ENCODE data around the gene PEX14. TPM values are rescaled to one million over a fixed set of nuclear protein-coding genes. Genes with fewer than 3 reads are reported as not detected.
A peak's percentile ranks its signal among the peaks of the same experiment; 100 is the strongest.

Gene PEX14
- total RNA-seq, 1 experiment from 2014 or later: 21.5 TPM

DNA sequence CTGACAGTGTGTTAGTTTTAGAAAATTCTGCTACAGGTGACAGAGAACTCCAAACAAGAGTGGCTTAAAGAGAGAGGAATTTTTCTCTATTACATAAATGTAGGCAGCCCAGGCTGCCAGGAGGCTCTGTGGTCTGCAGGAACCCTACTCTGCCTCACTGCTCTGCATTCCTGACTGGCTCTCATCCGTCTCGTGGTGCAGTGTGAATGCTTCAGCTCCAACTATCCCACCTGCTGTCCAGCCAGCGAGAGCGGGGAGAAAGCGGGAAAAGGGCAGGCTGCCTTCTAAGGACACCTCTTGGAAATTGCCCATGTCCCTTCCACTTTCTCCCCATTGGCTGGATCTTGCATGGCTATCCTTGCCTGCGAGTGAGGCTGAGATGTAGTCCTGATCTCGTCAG is 131.3 kb downstream of the PEX14 start:
- no peaks in the 10 kb centered on the region for H3K9me3 ChIP-seq
- H3K36me3 ChIP-seq: peaks cover 10% of the 10 kb centered on the region
- H3K27me3 ChIP-seq: no peaks in the 10 kb centered on the region
- DNase-seq: no peak
- H3K4me3 ChIP-seq: no peak overlapping the region

DNA sequence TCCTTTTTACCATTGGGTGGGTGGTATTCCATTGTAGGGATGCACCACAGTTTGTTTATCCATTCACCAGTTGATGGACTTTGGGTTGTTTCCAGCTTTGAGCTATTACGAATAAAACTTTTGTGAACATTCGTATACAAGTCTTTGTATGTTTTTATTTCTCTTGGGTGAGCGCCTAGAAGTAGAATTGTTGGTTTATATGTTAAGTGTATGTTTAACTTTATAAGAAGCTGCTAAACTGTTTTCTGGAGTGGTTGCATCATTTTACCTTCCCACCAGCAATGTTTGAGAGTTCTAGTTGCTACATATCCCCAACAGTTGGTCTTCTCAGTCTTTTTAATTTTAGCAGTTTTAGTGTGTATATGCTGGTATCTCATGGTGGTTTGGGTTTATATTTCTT is 132.5 kb downstream of the PEX14 start:
- H3K9me3 ChIP-seq: no peaks in the 10 kb centered on the region
- H3K36me3 ChIP-seq: peaks cover 4% of the 10 kb centered on the region
- H3K4me3 ChIP-seq: no peak overlapping the region
- H3K27me3 ChIP-seq: no peaks in the 10 kb centered on the region
- no peak for DNase-seq

DNA sequence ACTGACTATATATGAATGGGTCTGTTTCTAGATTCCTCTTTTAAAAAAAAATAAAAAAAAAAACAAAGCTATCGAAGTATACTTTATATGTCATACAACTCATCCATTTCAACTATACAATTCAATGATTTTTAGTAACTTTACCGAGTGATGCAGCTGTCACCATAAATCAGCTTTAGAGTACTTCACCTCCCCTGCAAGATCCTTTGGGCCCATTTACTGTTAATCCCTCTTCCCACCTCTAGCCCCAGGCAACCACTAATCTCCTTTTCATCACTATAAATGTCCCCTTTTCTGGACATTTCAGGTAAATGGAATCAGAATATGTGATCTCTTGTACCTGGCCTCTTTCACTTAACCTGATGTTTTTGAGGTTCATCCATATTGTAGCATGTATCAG is 133.9 kb downstream of the PEX14 start:
- Histone ChIP-seq H3K9me3 (no peaks in the 10 kb centered on the region), H3K4me3 (no peak overlapping the region), H3K27me3 (no peaks in the 10 kb centered on the region), H3K36me3 (peaks cover 9% of the 10 kb centered on the region)
- DNase-seq: no peak

DNA sequence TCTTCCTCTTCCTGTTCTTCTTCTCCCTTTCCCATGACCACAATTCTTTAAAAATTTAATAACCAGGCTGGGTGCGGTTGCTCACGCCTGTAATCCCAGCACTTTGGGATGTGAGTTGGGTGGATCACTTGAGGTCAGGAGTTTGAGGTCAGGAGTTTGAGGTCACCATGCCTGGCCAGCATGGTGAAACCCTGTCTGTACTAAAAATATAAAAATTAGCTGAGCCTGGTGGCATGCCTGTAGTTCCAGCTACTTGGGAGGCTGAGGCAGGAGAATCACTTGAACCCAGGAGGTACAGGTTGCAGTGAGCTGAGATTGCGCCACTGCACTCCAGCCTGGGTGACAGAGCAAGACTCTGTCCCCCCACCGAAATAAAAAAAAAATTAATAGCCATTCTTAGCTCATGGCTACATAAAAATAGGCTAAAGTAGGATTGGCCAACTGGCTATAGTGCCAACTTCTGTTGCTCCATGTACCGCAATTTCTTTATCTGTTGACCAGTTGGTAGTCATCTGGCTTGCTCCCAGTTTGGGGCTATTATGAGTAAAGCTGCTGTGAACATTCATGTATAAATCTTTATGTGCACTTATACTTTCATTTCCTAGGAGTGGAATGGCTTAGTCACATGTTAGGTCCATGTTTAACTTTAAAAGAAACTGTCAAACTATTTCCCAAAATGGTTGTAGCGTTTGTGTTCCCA is 136.3 kb downstream of the PEX14 start:
- Histone ChIP-seq H3K27me3 (no peaks in the 10 kb centered on the region), H3K9me3 (no peaks in the 10 kb centered on the region), H3K36me3 (peaks cover 9% of the 10 kb centered on the region), H3K4me3 (no peak overlapping the region)
- peak; percentile 86 for DNase-seq

DNA sequence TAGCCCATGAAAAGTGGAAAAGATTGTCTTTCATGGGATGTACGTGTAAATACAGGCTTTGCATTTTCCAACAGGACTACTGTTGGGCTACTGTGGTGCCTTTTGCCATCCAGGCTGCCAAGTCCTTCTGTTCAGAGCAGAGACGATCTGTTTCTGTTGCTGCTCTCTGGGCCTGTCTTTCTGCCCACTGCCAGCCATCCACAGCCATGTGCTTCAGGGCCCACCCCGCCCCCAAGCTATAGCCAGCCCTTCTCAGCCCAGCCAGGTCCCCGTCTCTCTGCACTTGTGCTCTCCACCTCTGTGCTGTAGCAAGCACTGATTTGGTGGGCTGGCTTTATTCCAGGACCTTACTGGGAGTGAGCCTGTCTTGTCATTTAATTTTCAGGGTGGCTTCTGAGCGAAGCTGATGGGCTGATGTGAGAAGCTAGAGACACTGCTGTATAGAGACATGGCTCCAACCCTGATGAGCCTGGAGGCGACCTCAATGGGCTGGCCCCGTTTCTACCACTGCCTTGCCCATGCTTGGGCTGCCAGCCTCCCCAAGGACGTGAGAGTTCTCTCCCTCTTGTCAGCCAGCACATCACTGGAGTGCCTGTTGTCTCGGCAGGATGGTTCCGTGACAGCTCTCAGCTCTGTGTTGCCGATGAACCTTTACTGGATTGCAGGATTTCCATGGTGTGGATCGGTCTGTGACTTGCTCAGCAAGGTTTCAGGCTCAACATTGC is 137.8 kb downstream of the PEX14 start:
- Histone ChIP-seq H3K4me3 (no peak overlapping the region), H3K36me3 (peaks cover 9% of the 10 kb centered on the region), H3K9me3 (no peaks in the 10 kb centered on the region), H3K27me3 (no peaks in the 10 kb centered on the region)
- DNase-seq: no peak

DNA sequence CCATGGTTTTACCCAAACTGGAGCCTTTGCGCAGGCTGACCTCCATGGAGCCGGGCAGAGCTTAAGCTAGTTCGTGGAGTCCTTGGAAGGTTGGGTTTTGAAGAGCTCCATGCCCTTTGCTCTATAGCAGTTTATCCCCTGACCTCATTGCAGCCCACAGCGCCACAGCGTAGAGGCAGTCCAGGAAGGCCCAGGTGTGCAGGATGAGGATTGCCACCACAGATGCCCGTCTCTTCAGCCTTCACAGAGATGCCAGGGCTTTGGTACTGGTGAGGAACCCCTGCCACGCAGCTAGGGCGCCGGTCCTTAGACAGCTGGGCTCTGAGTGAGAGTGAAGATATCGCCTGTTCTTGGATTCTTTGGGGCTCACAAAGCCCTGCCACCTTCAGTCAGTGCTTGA is 138.6 kb downstream of the PEX14 start:
- H3K27me3 ChIP-seq: no peaks in the 10 kb centered on the region
- DNase-seq: no peak
- H3K9me3 ChIP-seq: no peaks in the 10 kb centered on the region

DNA sequence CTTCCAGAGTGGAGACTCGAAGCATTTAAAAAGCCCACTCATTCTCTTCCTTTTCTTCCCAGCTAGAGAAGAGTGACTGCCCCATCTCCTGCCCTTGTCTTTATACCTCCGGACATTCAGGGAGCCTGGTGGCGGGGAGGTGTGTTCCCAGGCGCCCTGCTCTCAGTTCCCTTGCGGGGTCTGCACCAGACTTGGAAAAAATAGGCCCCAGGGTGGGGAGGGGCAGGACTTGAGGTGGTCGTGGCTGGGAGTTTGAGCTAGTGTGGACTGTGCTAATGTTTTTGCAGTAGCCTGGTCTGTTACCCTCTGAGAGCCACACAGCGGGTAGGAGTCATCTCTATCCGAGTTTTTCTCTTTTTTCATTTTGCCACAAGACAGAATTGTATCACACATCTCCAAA is 139.1 kb downstream of the PEX14 start:
- Histone ChIP-seq H3K9me3 (no peaks in the 10 kb centered on the region), H3K4me3 (no peak overlapping the region), H3K36me3 (peaks cover 9% of the 10 kb centered on the region), H3K27me3 (no peaks in the 10 kb centered on the region)
- no peak for DNase-seq

More for the DNA sequence above, 138.6 kb downstream of the PEX14 start:
- Histone ChIP-seq H3K4me3 (no peak overlapping the region), H3K36me3 (peaks cover 9% of the 10 kb centered on the region)

DNA sequence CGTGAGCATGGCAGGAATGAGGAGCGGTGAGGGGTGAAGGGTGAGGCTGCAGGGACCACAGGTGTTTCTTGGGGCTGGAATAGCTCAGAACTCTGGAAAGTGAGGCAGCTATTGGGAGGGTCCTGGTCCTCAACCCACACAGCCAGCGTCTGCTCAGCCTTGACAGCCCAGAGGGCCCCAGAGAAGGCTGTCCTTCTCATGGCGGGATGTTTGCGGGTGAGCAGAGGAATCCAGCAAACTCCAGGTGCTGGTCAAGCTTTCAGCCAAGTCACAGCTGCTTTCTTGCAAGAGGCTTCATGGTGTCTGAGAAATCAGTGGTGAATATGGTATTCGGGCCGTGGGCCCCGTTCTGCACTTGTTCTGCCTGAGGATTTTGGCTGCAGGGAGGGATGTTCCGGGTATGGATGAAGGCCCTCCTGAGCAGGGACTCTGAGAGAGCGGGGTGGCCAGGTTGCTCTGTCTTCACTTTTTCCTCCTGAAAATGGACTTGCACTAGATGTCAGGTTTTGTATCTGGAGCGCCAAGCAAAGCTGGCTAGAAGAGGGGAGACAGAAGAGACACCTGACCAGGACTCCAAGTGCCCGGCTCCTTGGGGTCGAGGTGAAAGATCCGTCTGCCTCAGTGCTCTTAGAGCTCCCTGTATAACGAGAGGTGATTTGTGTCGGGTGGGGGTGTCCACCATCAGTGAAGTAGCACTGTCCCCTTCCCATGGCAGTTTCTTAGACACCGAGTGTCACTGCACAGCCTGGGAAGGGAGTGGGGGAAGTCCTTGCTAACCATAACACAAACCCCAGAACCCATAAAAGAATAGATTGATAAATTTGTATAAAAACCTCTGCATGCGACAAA is 139.9 kb downstream of the PEX14 start:
- H3K9me3 ChIP-seq: no peaks in the 10 kb centered on the region
- DNase-seq: no peak
- H3K4me3 ChIP-seq: no peak overlapping the region

DNA sequence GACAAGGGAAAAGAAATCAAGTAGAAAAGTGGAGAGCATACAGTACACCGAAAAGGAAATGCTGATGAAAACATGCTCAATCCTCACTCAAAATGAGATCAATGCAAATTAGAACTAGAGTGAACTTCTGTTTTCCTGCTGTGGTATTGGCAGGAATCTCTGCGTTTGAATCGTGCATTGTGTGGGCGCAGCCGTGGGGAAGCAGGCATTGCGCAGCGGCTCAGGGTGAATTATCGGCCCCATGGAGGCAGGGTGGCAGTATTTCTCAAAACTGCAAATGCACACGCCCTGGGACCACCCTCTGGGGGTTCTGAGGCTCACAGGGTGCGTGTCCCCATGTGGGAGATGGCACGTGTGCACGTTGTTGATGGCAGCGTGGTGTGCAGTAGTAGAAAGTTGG is 140.6 kb downstream of the PEX14 start:
- no peak for DNase-seq
- H3K9me3 ChIP-seq: no peaks in the 10 kb centered on the region
- no peaks in the 10 kb centered on the region for H3K27me3 ChIP-seq

More for the DNA sequence above, 139.9 kb downstream of the PEX14 start:
- Histone ChIP-seq H3K36me3 (peaks cover 5% of the 10 kb centered on the region; the same call in 1 of the 2 replicates), H3K27me3 (no peaks in the 10 kb centered on the region)

DNA sequence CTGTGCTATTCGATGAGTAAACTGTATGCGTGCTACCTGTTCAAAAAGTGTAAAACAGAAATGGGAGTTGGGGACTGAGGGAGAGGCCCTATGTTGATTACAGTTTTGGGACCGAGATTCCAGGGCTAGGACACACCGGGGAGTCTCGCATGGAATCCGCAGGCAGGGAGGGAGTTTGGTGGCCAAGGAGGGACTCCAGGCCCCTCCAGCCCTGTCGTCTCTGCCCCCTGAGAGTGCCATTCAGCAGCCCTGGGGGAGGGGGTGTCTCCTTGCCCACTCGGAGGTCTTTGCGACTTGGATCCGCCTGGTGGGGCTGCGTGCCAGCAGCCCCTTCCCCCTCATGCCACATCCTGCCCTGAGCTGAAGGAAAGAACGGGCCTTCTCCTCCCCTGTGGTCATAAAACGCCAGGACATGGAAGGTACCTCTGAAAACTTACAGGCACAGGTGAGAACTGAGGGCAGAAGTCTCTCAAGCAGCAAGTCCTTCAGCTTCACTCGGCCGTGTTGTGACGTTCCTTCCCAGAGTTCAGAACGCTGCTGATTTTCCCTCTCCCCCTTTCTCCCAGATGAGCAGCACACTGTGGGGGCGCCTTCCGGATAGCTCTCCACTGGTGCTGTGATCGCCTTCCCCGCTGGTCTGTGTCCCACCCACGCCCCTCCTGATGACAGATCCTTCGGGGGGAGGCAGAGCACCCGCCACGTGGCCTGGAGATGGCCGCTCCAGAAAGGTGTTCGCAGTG is 141.4 kb downstream of the PEX14 start:
- Histone ChIP-seq H3K4me3 (no peak overlapping the region), H3K9me3 (no peaks in the 10 kb centered on the region), H3K27me3 (no peaks in the 10 kb centered on the region), H3K36me3 (peaks cover 5% of the 10 kb centered on the region; the same call in 1 of the 2 replicates)
- no peak for DNase-seq

More for the DNA sequence above, 140.6 kb downstream of the PEX14 start:
- Histone ChIP-seq H3K36me3 (peaks cover 5% of the 10 kb centered on the region; the same call in 1 of the 2 replicates), H3K4me3 (no peak overlapping the region)

DNA sequence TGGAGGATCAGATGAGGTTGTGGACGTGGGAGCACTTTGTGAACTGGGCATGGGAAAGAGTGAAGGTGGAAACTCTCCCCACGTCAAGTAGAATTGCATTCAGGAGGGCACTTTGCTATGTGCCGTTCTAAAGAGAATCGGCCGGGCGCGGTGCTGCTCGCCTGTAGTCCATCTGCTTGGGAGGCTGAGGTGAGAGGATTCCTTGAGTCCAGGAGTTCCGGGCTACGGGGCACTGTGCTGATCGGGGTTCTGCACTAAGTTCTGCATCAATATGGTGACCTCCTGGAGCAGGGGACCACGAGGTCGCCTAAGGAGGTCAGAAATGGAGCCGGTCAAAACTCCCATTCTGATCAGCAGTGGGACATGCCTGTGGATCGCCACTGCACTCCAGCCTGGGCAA is 141.9 kb downstream of the PEX14 start:
- no peaks in the 10 kb centered on the region for H3K9me3 ChIP-seq
- H3K27me3 ChIP-seq: no peaks in the 10 kb centered on the region
- peaks cover 5% of the 10 kb centered on the region; the same call in 1 of the 2 replicates for H3K36me3 ChIP-seq
- no peak overlapping the region for H3K4me3 ChIP-seq
- no peak for DNase-seq

DNA sequence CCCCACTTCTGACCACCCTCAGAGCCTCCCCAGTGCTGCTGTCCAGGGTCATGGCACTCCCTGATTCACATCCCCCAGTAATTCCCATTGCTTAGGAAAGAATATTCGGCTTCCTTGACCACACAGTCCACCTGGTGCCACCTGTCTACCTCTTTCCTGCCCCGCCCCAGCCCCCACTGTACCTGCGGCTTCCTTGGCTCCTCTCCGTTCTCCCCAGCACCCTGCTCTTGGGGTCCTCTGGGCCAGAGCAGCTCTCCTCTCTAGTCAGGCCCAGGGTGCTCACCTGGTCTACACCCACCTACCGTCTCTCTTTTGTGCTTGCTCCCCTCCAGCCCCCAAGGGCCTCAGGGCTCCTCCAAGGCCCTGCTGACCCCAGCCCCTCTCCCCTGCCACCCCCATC is 142.6 kb downstream of the PEX14 start:
- DNase-seq: no peak
- Histone ChIP-seq H3K27me3 (no peaks in the 10 kb centered on the region), H3K9me3 (no peaks in the 10 kb centered on the region), H3K4me3 (no peak overlapping the region), H3K36me3 (peaks cover 5% of the 10 kb centered on the region; the same call in 1 of the 2 replicates)

DNA sequence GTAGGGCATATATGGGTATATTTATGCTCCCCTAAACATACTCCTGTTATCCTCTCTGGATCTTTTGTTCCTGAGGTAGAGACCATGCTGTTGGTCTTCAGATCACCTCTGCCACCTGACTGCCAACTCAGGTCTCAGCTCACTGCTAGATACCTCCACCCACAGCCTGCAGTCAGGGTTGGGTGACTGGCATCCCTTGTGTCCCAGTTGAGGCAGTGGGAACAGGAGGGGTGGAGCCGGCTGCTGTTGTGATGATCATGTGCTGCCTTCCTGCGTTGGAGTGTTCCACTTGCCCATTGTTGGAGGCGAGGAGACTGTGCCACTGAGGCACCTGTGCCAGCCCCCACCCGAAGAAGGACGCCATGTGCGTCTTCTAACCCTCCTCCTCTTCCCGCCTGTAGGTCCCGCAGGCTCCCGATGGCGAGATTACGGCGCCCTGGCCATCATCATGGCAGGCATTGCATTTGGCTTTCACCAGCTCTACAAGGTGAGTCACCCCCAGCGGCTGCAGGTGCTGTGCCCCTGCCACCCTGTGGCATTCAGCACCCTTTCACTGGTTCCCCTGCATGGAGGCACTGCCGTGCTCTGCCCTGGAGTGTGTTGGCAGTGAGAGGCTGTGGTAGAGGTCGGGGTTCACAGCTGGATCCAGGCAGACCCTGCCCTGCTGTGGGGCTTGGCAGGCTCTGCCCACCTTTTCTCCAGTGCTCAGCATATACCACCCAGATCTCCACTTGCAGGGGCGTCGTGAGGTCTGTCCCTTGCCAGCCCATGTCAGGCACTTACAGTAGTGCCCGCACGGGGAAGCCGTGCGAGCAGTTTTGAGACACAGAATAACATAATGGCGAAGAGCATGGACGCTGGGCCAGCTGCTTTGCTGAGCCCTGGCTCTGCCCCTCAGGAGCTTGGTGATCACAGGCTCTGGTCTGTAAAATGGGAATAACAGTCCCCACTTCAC is 143.5 kb downstream of the PEX14 start:
- Histone ChIP-seq H3K36me3 (no peaks in the 10 kb centered on the region), H3K9me3 (no peaks in the 10 kb centered on the region), H3K4me3 (no peak overlapping the region), H3K27me3 (no peaks in the 10 kb centered on the region)
- DNase-seq: no peak

DNA sequence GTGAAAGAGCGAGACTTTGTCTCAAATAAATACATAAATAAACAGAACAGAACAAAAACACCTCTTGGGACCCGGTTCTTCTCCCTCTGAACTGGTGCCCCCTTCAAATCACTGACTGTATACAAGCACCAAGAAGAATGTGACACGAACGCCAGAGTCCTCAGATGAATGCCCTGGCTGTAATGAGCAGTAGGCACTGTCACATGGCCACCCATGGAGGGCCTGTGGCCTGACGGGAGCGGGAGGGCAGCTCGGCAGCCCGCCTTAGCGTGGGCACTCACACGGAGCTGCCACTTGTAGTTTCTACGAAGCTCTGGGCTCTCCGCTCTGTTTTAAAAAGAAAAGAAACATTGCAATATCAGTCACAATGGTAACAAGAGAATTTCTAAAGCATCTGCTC is 146.0 kb downstream of the PEX14 start:
- Histone ChIP-seq H3K36me3 (no peaks in the 10 kb centered on the region), H3K4me3 (no peak overlapping the region), H3K9me3 (no peaks in the 10 kb centered on the region), H3K27me3 (no peaks in the 10 kb centered on the region)
- DNase-seq: no peak

DNA sequence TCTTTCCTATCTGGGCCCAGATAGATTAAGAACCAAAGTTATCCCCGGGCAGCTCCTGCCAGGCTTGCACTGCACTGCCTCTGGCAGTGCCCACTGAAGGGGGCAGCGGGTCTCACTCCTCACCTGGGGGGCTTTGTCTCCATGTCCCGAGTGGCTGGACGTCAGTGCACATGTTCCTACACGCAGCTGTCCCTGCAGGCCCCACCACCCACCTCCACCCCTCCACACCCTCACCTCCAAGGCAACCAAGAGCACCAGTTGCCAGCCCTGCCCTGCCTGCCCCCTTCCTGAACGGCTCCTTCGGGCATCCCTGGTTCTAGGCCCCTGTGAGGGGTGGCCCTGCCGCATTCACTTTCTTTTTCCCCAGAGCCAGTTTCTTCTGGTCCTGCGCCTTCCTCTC is 147.2 kb downstream of the PEX14 start:
- Histone ChIP-seq H3K9me3 (no peaks in the 10 kb centered on the region), H3K27me3 (no peaks in the 10 kb centered on the region), H3K4me3 (no peak overlapping the region), H3K36me3 (no peaks in the 10 kb centered on the region)
- DNase-seq: no peak

Measured in MG63 (cell line).